ENCODE results near the gene ANKS3.
"Not testable (repeated sequence)": the region's sequence is repeated elsewhere in the genome, so short reads cannot be mapped to it uniquely, and the experiment has no call there.

ANKS3 gene

DNA sequence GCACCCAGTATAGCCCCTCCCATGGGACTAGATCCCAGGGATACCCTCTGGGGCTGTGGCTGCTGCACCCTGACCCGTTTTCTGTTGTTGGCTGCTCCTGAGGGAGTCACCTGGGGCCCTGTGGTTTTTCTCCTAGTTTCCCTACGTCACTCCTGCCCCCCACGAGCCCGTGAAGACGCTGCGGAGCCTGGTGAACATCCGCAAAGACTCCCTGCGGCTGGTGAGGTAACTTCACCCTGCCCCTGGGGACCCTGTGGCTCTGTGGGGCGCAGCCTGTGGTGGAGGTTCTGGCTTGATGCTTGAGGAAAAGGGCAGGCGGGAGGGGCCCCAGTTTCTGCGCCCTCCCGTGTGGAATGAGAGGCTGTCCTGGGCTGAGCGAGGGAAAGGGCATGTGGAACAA, 82.2 kb downstream of the ANKS3 start:
- no peak for DNase-seq (ENCODE audit: low read depth, low spot score)

DNA sequence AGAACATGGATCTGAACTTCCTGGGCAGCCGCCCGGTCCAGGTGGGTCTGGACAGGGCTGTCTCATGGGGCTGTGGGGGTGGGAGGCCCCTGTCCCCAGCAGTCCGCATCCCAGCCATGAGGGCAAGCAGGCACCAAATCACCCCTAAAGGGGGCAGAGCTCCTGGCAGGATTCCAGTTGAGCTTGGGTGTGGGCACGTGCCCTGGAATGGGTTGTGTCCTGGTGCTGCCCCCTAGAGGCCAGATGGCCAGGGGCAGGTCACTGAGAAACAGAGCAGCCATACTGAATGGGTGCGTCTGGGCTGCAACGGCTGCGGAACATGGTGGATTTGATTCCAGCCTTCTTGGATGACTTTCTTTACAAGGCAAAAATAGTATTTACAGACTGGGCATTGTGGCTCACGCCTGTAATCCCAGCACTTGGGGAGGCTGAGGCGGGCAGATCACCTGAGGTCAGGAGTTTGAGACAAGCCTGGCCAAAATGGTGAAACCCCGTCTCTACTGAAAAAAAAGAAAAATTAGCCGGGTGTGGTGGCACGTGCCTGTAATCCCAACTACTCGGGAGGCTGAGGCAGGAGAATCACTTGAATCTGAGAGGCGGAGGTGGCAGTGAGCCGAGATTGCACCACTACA, 83.5 kb downstream of the ANKS3 start:
- DNase-seq (ENCODE audit: low read depth, low spot score), result not testable (repeated sequence)

DNA sequence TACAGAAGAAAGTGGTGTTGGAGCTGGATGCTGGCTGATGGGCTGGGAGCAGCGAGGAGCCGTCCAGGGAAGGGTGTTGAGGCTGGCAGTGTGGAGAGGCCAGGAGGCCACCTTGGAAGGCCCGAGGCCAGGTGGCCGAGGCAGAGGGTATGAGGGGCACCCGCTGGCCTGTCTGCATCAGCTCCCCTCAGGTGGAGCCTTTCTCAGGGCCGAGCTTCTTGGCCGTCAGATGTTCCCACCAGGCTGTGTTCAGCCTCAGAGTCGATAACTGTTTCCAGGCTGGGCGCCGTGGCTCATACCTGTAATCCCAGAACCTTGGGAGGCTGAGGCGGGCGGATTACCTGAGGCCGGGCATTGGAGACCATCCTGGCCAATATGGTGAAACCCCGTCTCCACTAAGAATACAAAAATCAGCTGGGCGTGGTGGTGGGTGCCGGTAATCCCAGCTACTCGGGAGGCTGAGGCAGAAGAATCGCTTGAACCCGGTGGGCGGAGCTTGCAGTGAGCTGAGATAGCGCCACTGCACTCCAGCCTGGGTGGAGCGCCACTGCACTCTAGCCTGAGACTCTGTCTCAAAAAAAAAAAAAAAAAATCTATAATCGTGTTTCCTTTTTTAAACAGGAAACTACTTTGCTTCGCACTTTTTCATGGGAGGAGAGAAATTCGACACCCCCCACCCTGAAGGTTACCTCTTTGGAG, 84.2 kb downstream of the ANKS3 start:
- DNase-seq (ENCODE audit: low read depth, low spot score), result no peak

DNA sequence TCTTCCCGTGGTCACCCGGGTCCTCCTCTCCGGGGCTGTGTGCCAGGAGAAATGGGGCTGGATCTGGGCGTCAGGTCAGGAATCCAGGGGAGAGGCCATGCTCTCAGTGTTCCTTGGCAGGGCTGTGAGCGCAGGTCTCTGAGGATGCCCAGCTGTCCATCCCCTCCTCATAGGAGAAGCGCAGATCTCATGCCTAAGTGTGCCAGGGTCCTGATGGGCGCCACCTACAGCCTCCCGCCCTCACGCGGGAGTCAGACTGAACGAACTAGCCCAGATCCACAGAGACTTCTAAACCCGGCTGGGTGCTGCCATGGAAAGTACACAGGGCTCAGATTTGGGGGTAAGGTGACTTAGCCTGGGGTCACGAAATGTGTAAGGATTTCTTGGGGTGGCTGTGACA, 85.2 kb downstream of the ANKS3 start:
- DNase-seq (ENCODE audit: low read depth, low spot score), result no peak

DNA sequence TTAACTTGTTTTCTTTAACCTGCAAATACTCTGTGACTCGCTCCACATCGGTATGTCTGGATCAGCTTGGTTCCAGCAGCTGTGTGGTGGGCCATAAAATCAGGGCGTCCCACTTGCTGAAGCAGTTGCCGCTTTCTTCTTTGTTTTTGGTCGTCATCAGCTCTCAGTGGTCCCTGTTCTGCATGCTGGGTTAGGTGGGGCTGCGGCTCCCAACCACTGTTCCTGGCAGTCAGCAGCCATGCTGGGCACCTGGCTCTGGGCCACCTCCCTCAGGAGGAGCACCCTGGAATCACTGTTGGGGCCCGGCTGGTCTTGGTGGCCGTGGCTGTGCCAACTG, 86.5 kb downstream of the ANKS3 start:
- DNase-seq (ENCODE audit: low read depth, low spot score), result no peak

DNA sequence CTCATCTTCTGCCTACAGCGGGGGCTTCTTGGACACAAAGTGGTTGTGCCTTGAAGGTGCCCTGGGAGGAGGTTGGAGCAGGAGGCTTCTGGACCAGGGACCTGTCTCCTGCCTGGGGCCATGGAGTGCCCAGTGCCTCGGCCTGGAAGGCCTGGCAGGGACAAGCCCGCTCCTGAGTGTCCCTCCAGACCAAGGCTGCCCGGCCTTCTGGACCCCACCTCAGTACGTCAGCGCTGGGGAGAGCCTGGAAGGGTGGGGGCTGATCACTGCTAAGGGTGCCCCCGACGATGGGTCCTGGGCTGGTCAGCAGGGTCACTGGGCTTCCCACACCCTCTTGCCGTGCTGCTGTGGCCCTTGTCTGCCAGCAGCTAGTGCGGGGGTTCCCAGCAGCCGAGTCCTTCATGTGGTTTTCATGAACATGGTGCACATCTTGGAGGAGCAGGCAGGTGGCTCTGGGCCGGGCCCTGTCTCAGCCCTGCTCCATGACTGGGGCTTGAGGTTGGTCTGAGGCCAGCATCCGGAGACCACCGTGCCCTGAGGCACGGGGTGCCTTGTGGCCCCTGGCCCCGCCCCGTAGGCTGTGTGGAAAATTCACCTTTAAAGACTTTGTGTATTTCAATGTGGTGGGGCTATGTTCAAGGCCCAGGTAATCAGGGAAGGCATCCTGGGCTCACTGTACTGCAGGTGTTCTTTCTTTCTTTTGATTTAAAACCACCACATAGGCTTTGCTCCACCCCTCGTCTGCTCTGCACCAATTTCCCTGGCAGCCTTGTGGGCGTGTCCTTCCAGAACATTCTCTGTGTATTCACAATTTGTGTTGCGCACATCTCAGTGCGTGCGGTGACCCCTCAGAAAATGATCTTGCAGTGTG, 87.1 kb downstream of the ANKS3 start:
- no peak for DNase-seq (ENCODE audit: low read depth, low spot score)
